EL (cell line): ENCODE measurements around the gene MED29.
"Not testable (repeated sequence)": the region's sequence is repeated elsewhere in the genome, so short reads cannot be mapped to it uniquely, and the experiment has no call there.

Source experiments
- DNase-seq: peaks from one replicate; pipeline ENCODE4 v3.0.0-alpha.2; 2016

MED29 gene

DNA sequence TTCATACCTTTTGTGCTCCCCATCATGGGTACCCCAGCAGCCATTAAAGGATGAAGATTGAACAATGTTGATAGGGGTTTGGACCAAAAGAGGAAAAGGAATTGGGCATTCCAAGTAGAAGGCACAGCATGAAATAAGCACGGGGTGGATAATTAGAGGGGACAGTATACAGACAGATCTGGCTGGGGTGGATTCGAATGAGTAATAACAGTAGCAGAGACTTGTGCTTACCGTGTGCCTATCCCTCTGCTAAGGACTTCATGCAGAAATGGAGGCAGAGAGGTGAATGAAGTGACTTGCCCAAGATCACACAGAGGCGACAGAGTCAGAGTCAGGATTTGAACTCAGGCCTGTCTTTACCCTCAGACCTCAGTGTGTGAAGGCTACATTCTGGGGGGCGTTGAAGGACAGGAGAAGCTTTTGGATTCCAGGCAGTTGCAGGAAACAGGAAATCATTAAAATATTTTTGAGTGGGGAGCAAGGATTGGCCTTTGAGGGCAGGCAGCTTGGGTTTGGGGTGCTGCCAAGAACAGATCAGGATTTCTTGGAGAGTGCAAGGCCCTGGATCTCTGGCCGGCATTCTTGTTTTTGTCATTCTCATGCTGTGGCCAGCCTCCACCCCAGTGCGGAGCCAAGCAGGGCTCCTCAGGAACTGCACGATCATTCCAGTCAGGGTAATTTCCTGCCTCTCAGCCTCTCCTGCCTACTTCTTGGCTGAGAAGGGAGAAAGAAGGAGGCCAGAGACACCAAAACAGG is 19.0 kb upstream of the MED29 start:
- DNase-seq: peak; percentile 95

DNA sequence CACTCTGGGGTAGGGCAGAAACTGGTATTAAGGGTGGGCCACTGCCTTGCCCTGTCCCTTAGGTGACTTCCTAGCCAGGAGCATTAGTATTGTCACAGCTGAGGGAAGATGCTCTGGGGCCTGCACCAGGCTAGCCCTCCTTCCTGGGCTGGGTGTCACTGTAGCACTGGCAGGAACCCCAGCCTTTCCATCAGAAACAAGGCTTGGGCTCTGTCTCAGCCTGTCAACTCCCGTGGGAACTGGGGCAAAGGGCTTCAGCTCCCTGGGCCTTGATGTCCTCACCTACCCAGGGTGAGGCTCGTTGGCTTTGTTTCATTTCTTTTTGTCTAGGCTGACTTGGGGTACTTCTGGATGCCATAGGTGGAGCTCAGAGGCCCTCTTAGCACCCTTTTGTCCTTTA is 18.2 kb upstream of the MED29 start:
- no peak for DNase-seq

- DNase-seq: no peak
Measured at GRCh38 chr19:39375929-39376328, 15.2 kb upstream of the MED29 start.

DNA sequence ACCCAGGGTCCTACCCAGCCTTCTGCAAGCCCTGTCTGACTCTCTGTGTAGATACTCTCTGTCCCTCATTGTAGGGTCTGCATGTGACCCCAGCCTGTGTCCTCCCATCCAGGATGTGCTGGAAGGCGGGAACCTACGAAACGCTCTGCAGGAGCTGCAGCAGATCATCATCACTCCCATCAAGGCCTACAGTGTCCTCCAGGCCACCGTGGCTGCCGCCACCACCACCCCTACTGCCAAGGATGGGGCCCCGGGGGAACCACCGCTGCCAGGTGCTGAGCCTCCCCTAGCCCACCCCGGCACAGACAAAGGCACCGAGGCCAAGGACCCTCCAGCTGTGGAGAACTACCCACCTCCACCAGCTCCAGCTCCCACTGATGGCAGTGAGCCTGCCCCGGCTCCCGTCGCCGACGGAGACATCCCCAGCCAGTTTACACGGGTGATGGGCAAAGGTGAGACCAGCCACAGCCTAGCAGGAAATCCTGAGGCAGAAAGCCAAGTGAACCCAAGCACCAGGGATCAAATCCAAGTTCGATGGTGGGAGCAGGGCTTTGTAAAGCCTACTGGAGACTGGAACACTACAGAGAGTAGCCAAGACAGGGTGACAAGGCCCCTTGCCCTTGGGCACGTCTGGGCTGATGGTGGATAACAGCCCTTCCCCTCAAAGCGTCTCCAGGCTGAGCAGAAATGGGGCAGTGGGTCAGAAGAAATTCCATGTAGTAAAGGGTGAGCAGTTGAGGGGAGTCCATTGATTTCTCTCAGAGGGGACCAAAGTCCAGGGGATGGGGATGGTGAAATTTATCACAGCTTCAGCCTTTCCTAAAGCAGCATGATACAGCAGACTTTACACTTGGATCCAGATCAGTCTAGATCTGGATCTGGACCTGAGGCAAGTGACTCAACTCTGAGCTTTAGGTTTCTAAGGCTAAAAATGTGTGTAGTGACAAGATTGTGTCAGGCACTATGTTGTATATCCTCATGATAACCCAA is 13.5 kb upstream of the MED29 start:
- no peak for DNase-seq

GRCh38 chr19:39379366-39379765 is 11.8 kb upstream of the MED29 start:
- DNase-seq: not testable (repeated sequence)

- DNase-seq: no peak
Measured at GRCh38 chr19:39379865-39380396, 11.2 kb upstream of the MED29 start.

GRCh38 chr19:39380521-39381502 is 10.4 kb upstream of the MED29 start:
- DNase-seq: no peak

- DNase-seq: no peak
Measured at GRCh38 chr19:39381910-39382611, 9.1 kb upstream of the MED29 start.

- DNase-seq: no peak
Measured at GRCh38 chr19:39382991-39383828, 8.0 kb upstream of the MED29 start.

GRCh38 chr19:39384839-39385568 is 6.2 kb upstream of the MED29 start:
- no peak for DNase-seq

DNA sequence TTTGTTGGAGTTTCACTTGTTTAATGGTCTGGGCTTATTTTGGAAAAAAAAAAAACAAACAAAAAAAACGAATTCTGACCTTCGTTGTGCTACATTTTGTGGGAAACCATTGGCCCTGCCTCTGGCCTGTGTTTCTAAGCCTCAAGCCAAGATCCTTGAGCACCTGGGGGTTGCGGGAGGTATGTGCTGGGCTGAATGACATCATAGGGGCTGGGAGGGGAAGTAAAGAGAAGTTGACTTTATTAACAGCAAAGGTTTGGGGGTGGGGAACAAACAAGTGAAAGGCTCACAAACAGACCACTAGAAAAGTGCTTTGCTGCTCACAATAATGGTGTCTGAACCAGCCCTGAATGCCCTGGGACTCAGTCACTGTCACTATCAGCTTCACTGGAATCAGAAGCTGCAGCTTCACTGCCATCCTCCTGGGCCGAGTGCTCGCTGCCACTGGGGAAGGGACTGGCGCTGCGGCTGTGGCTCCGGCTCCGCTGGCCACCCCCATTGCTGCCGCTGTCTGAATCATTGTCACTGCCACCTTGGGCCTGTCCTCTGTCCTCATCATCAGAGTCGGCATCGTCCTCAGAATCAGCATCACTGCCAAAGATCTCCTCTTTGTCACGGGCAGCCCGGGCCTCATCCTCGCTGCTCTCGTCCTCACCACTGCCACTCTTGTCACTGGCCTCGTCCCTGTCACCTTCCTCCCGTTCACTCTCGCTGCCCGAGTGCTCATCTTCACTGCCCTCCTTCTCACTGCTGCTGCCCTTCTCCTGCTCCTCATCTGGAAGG is 5.4 kb upstream of the MED29 start:
- DNase-seq: no peak

- DNase-seq: no peak
Measured at GRCh38 chr19:39386557-39386956, 4.6 kb upstream of the MED29 start.

GRCh38 chr19:39388657-39389056 is 2.5 kb upstream of the MED29 start:
- DNase-seq: no peak

GRCh38 chr19:39389631-39390414 is 1.4 kb upstream of the MED29 start:
- DNase-seq: no peak

DNA sequence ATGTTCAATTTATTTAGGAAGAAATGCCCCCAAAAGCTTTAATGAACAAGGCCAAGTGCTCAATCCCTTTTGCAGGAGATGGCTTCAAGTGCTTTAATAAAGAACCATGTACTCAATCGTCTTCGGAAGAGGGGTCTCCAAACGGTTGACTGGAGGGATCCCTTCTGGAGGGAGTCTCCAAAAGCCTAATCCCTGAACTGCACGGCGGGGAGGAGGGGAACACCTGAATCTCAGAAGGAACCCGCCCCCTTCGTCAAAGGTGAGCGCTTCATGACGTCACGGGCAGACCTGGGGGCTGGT is 777 bp upstream of the MED29 start:
- DNase-seq: no peak

GRCh38 chr19:39397360-39398296 is 6.5 kb downstream of the MED29 start:
- peak; percentile 82 for DNase-seq

DNA sequence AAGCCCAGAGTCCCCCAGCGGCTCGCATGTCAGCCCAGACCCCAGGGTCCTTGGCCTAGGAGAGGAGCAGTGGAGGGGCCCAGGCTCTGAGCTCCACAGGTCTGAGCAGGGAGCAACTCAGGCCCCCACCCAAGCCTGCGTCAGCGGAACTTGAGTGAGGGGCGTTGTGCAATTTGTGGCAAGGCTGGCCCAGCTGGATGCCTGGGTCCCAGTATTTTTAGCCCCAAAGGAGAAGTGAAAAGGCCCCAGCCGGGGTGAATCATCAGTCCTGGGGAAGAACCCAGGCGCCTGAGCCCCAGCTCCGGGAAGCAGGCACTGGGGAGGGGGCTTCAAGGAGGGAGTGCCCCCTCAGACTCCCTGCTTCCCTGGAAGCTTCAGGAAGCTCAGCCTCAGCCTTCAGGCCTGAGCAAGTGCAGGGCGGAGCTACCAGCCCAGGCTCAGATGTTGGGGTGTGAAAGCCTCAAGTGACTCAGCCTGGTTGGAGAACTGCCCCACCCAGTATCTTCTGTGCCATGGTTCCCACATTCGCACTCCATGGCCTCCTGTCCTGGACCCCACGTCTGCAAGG is 7.2 kb downstream of the MED29 start:
- peak; percentile 86 for DNase-seq
